SK-N-SH (cell line): ENCODE data around the gene DLG2. TPM values are rescaled to one million over a fixed set of nuclear protein-coding genes. Genes with fewer than 3 reads are reported as not detected.

Experiments used
- CTCF ChIA-PET: fragments of 300-600, 350-600 bp; formaldehyde crosslinking; extraction: SDS; loops from one replicate; lab custom pipeline; 2021; lab: Yijun Ruan, JAX
- POLR2A ChIA-PET: fragments of 350-600 bp; sonication (Branson Sonifier 250); formaldehyde crosslinking; extraction: SDS; loops from one replicate; lab custom pipeline; 2020; ENCODE audit warnings: antibody characterized with exemption, inconsistent platforms; lab: Yijun Ruan, JAX
- DNase-seq: peaks from one replicate; pipeline ENCODE4 v3.0.0; 2012
- H2AFZ ChIP-seq: fragments of 200-600 bp; sonication (generic); 2 replicates; pipeline ENCODE4 v1.8.1; 2016; ENCODE audit warnings: antibody characterized with exemption, mild to moderate bottlenecking, low read depth
- H3F3A ChIP-seq: fragments of 200-600 bp; sonication (generic); replicated peaks from 2 replicates; pipeline ENCODE3; 2016; ENCODE audit warnings: antibody characterized with exemption, mild to moderate bottlenecking; ENCODE audit not compliant: insufficient read depth
- H3K27ac ChIP-seq, 2 experiments: fragments of 200-500 bp in 1 of 2; fragments of 200-600 bp in 1 of 2; sonication (Bioruptor generic) in 1 of 2; sonication (generic), shearing (Covaris generic) in 1 of 2; 2 replicates each; pipeline versions ENCODE4 v1.5.1 to v1.6.1; 2014 to 2016; ENCODE audit warnings: low read depth in 2 of 2, inconsistent platforms in 1 of 2, low read length in 1 of 2, mild to moderate bottlenecking in 1 of 2, mixed read lengths in 1 of 2
- H3K27me3 ChIP-seq: fragments of 200-600 bp; sonication (generic), shearing (Covaris generic); 2 replicates; pipeline ENCODE4 v1.6.1; 2016; ENCODE audit warnings: mixed run types; ENCODE audit not compliant: insufficient read depth
- H3K36me3 ChIP-seq, 2 experiments: fragments of 200-500 bp in 1 of 2; fragments of 200-600 bp in 1 of 2; sonication (Bioruptor generic) in 1 of 2; sonication (generic) in 1 of 2; replicated peaks in 1 of 2; 2 replicates each; pipeline versions ENCODE3 to v1.5.1; 2014 to 2016; ENCODE audit warnings: low read length in 1 of 2, mild to moderate bottlenecking in 1 of 2; ENCODE audit not compliant: insufficient read depth in 2 of 2, control insufficient read depth in 1 of 2
- H3K4me1 ChIP-seq, 2 experiments: fragments of 200-500 bp in 1 of 2; fragments of 200-600 bp in 1 of 2; sonication (Bioruptor generic) in 1 of 2; sonication (generic), shearing (Covaris generic) in 1 of 2; 2 replicates each; pipeline versions ENCODE4 v1.5.1 to v1.6.1; 2014 to 2016; ENCODE audit warnings: low read depth in 1 of 2, low read length in 1 of 2, mixed run types in 1 of 2; ENCODE audit not compliant: insufficient read depth in 2 of 2, control insufficient read depth in 1 of 2
- H3K4me2 ChIP-seq: fragments of 200-600 bp; sonication (generic), shearing (Covaris generic); 2 replicates; pipeline ENCODE4 v1.6.1; 2017; ENCODE audit warnings: mixed run types
- H3K4me3 ChIP-seq, 2 experiments: fragments of 200-500 bp in 1 of 2; fragments of 200-600 bp in 1 of 2; sonication (Bioruptor generic) in 1 of 2; sonication (generic), shearing (Covaris generic) in 1 of 2; 2 replicates each; pipeline versions ENCODE4 v1.5.1 to v1.8.1; 2014 to 2016; ENCODE audit warnings: low read depth in 2 of 2, inconsistent platforms in 1 of 2, low read length in 1 of 2, mild to moderate bottlenecking in 1 of 2, mixed read lengths in 1 of 2, moderate library complexity in 1 of 2
- H3K79me2 ChIP-seq: fragments of 200-600 bp; sonication (generic); 2 replicates; pipeline ENCODE4 v1.8.1; 2017; ENCODE audit warnings: mild to moderate bottlenecking; ENCODE audit not compliant: insufficient read depth
- H3K9ac ChIP-seq: fragments of 200-600 bp; sonication (generic); 2 replicates; pipeline ENCODE4 v1.6.1; 2017; ENCODE audit warnings: mixed run types
- H3K9me2 ChIP-seq: fragments of 200-600 bp; sonication (generic); 2 replicates; pipeline ENCODE4 v1.6.1; 2017; ENCODE audit warnings: mixed run types
- H3K9me3 ChIP-seq: fragments of 200-600 bp; sonication (generic); 2 replicates; pipeline ENCODE4 v1.6.1; 2017; ENCODE audit warnings: mixed run types, mild to moderate bottlenecking, moderate library complexity
- H4K20me1 ChIP-seq: fragments of 200-600 bp; sonication (generic); 2 replicates; pipeline ENCODE4 v1.6.1; 2017; ENCODE audit warnings: mild to moderate bottlenecking, mixed run types; ENCODE audit not compliant: insufficient read depth
- EP300 ChIP-seq, 2 experiments: IDR thresholded peaks; 2 replicates each; pipeline versions ENCODE4 v1.4.0 to v1.6.1; 2012; ENCODE audit warnings: borderline replicate concordance in 1 of 2, low read depth in 1 of 2, low read length in 1 of 2
- EZH2phosphoT487 ChIP-seq: fragments of 200-600 bp; sonication (generic); IDR thresholded peaks from 2 replicates; pipeline ENCODE4 v1.6.1; 2017; ENCODE audit warnings: low read depth, mixed run types, mild to moderate bottlenecking, antibody characterized with exemption, moderate library complexity, borderline replicate concordance
- FOSL2 ChIP-seq: IDR thresholded peaks from 2 replicates; pipeline ENCODE4 v1.4.0; 2012; ENCODE audit warnings: low read depth, mild to moderate bottlenecking, moderate library complexity, borderline replicate concordance
- FOXJ3 ChIP-seq: sonication (generic); formaldehyde crosslinking; IDR thresholded peaks from 2 replicates; pipeline ENCODE4 v1.5.1; 2020; ENCODE audit warnings: mild to moderate bottlenecking, missing genetic modification reagents
- JUND ChIP-seq: IDR thresholded peaks from 2 replicates; pipeline ENCODE4 v1.4.0; 2012
- MEF2A ChIP-seq: IDR thresholded peaks from 2 replicates; pipeline ENCODE4 v1.4.0; 2012; ENCODE audit warnings: low read depth, borderline replicate concordance
- NFIC ChIP-seq: IDR thresholded peaks from 2 replicates; pipeline ENCODE4 v1.4.0; 2012; ENCODE audit warnings: borderline replicate concordance
- RAD21 ChIP-seq: IDR thresholded peaks from 2 replicates; pipeline ENCODE4 v1.6.1; 2012; ENCODE audit warnings: mild to moderate bottlenecking, low read length
- RFX5 ChIP-seq: IDR thresholded peaks from 2 replicates; pipeline ENCODE4 v1.6.1; 2012; ENCODE audit warnings: mild to moderate bottlenecking, improper control_type of control experiment, low read length
- RXRA ChIP-seq: IDR thresholded peaks from 2 replicates; pipeline ENCODE4 v1.4.0; 2012; ENCODE audit warnings: low read depth, mild to moderate bottlenecking, borderline replicate concordance
- SIN3A ChIP-seq: IDR thresholded peaks from 2 replicates; pipeline ENCODE4 v1.6.1; 2012; ENCODE audit warnings: low read depth, mild to moderate bottlenecking, low read length, moderate library complexity, borderline replicate concordance
- SMC3 ChIP-seq: IDR thresholded peaks from 2 replicates; pipeline ENCODE4 v1.6.1; 2012; ENCODE audit warnings: low read depth, low read length, improper control_type of control experiment
- TAF1 ChIP-seq: IDR thresholded peaks from 2 replicates; pipeline ENCODE4 v1.6.1; 2012; ENCODE audit warnings: low read depth, mild to moderate bottlenecking, low read length, moderate library complexity, borderline replicate concordance
- TEAD4 ChIP-seq: IDR thresholded peaks from 2 replicates; pipeline ENCODE4 v1.4.0; 2012; ENCODE audit warnings: mild to moderate bottlenecking, borderline replicate concordance; ENCODE audit not compliant: insufficient read depth
- WGBS: methylation state at CpG from one replicate; pipeline ENCODE4 v1.1.6; 2017; ENCODE audit warnings: low lambda C conversion rate; 5-methylcytosine and 5-hydroxymethylcytosine counted together
- polyA plus RNA-seq, 3 experiments: library from polyadenylated mRNA; depleted of rRNA; stranded (reverse); fragments of >200 nt; gene quantifications; 2 replicates each; pipeline ENCODE4 v1.2.3, GENCODE V29; 2012
- TF ChIP-seq, protein P1 (sequence below): IDR thresholded peaks from 2 replicates; pipeline ENCODE4; 2012
- TF ChIP-seq, protein P2 (sequence below): IDR thresholded peaks from 2 replicates; pipeline ENCODE4 v1.4.0; 2012; ENCODE audit warnings: low read depth
- TF ChIP-seq, protein P3 (sequence below): fragments of 150-350 bp; IDR thresholded peaks from 2 replicates; pipeline ENCODE4 v1.6.1; 2017; ENCODE audit warnings: antibody characterized with exemption, low read length, low read depth, borderline replicate concordance
- TF ChIP-seq, protein P4 (sequence below): IDR thresholded peaks from 2 replicates; pipeline ENCODE4 v1.4.0; 2012; ENCODE audit warnings: low read depth, borderline replicate concordance
- TF ChIP-seq, protein P5 (sequence below): fragments of 200-600 bp; sonication (generic); IDR thresholded peaks from 2 replicates; pipeline ENCODE4 v1.6.1; 2017; ENCODE audit warnings: antibody characterized with exemption, mild to moderate bottlenecking, moderate library complexity

The DLG2 gene
- polyA plus RNA-seq, 1 of the 3 experiments (the other 2 are of a cell fraction): 0.21 TPM

DNA sequence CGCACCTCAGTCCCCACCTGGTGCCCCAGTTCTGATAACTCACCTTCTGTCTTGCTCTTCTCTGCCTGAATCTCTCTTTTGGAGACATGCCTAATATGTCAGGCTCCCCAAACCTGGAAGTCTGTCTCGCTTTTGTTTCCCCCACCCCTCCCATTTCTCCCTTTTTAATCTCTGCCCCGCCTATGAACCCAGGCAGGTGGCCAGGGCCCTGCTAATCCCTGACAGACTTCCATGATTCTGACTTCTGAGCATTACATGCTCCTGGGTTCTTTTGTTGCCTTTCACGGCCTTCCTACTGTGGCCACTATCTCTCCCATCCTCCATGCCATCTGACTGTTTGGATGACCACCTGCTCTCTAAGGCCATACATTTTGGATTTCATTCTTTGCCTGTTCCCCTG lies 1220.1 kb downstream of the DLG2 start:
- WGBS: 61% methylated on average over 4 of the region's 4 CpGs
- H2AFZ ChIP-seq: no peak overlapping the region
- no peaks in the 10 kb centered on the region for H4K20me1 ChIP-seq
- no peaks in the 10 kb centered on the region for H3K9me3 ChIP-seq
- H3K27ac ChIP-seq: no peak overlapping the region
- no peaks in the 10 kb centered on the region for H3K36me3 ChIP-seq
- H3K9me2 ChIP-seq: no peaks in the 10 kb centered on the region
- POLR2A ChIA-PET: no interaction called here
- H3K9ac ChIP-seq: no peak overlapping the region
- H3K79me2 ChIP-seq: no peaks in the 10 kb centered on the region
- H3F3A ChIP-seq: no peaks in the 10 kb centered on the region
- no peaks in the 10 kb centered on the region for H3K27me3 ChIP-seq
- CTCF ChIA-PET: no interaction called here
- TF ChIP-seq EZH2phosphoT487 (no peak), SIN3A (no peak), RFX5 (no peak), FOSL2 (no peak), MEF2A (no peak), JUND (no peak), FOXJ3 (no peak), EP300 (IDR thresholded peaks at IDR 0.05; ENCODE audit: borderline replicate concordance in 1 of 2, low read depth in 1 of 2, low read length in 1 of 2) (no peak), NFIC (no peak), TEAD4 (no peak), TAF1 (no peak)
- TF ChIP-seq, protein P1, sequence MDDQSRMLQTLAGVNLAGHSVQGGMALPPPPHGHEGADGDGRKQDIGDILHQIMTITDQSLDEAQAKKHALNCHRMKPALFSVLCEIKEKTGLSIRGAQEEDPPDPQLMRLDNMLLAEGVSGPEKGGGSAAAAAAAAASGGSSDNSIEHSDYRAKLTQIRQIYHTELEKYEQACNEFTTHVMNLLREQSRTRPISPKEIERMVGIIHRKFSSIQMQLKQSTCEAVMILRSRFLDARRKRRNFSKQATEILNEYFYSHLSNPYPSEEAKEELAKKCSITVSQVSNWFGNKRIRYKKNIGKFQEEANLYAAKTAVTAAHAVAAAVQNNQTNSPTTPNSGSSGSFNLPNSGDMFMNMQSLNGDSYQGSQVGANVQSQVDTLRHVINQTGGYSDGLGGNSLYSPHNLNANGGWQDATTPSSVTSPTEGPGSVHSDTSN: no peak
- TF ChIP-seq, protein P2, sequence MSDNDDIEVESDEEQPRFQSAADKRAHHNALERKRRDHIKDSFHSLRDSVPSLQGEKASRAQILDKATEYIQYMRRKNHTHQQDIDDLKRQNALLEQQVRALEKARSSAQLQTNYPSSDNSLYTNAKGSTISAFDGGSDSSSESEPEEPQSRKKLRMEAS: no peak
- TF ChIP-seq, protein P3, sequence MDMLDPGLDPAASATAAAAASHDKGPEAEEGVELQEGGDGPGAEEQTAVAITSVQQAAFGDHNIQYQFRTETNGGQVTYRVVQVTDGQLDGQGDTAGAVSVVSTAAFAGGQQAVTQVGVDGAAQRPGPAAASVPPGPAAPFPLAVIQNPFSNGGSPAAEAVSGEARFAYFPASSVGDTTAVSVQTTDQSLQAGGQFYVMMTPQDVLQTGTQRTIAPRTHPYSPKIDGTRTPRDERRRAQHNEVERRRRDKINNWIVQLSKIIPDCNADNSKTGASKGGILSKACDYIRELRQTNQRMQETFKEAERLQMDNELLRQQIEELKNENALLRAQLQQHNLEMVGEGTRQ: no peak
- H3K4me2 ChIP-seq: no peak overlapping the region
- H3K4me3 ChIP-seq: no peak overlapping the region
- peaks cover 0 to 5% of the 10 kb centered on the region in 2 experiments; a peak in 1 of 4 replicates for H3K4me1 ChIP-seq
- DNase-seq: no peak

DNA sequence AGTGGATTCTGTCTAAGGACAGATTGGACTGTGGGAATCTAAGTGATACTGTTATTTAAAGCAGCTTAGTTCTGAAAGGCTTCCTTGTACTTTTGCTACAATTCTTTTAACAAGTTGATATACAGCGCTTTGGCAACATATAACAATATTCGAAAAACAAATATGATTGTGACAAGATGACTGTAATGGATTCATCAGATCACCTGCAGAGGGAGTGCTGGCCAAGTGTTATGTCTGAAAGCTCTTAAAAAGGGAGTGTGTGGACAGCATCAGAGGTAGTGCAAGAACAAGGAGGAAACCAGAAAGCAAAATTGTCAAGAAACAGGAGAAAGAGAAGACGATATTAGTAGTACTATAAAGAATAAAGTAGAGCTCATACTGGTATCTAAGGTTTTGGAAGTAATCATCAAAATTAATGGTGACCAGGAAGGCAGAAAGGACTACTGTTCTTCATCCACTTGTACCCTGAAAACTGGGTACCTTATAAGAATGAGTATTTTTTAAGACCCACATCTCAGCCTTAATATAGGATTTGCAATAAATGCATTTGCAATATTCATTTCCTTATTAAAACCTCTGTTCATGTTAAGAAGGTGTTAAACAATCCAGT lies 1229.0 kb downstream of the DLG2 start:
- Histone ChIP-seq H3K9me2 (no peaks in the 10 kb centered on the region), H3K27ac (no peak overlapping the region), H3F3A (no peaks in the 10 kb centered on the region)
- peak; percentile 28 for DNase-seq
- POLR2A ChIA-PET: interaction anchor here (0.6 kb wide), 1 partner anchor 1498 kb away, joined by 3 read pairs; no protein-coding TSS in a partner anchor
- TF ChIP-seq RXRA: no peak
- peak; percentile 80 for TF ChIP-seq RAD21
- TF ChIP-seq, protein P4, sequence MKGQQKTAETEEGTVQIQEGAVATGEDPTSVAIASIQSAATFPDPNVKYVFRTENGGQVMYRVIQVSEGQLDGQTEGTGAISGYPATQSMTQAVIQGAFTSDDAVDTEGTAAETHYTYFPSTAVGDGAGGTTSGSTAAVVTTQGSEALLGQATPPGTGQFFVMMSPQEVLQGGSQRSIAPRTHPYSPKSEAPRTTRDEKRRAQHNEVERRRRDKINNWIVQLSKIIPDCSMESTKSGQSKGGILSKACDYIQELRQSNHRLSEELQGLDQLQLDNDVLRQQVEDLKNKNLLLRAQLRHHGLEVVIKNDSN: no peak
- no peak for TF ChIP-seq FOSL2
- TF ChIP-seq EP300 (IDR thresholded peaks at IDR 0.05; ENCODE audit: borderline replicate concordance in 1 of 2, low read depth in 1 of 2, low read length in 1 of 2): no peak
- TF ChIP-seq, protein P5, sequence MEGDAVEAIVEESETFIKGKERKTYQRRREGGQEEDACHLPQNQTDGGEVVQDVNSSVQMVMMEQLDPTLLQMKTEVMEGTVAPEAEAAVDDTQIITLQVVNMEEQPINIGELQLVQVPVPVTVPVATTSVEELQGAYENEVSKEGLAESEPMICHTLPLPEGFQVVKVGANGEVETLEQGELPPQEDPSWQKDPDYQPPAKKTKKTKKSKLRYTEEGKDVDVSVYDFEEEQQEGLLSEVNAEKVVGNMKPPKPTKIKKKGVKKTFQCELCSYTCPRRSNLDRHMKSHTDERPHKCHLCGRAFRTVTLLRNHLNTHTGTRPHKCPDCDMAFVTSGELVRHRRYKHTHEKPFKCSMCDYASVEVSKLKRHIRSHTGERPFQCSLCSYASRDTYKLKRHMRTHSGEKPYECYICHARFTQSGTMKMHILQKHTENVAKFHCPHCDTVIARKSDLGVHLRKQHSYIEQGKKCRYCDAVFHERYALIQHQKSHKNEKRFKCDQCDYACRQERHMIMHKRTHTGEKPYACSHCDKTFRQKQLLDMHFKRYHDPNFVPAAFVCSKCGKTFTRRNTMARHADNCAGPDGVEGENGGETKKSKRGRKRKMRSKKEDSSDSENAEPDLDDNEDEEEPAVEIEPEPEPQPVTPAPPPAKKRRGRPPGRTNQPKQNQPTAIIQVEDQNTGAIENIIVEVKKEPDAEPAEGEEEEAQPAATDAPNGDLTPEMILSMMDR: peak; percentile 70
- peak; percentile 65 for TF ChIP-seq SMC3
- TF ChIP-seq, all 33 proteins: peak for 3
- H3K36me3 ChIP-seq: no peaks in the 10 kb centered on the region
- no peaks in the 10 kb centered on the region for H3K79me2 ChIP-seq
- no peak overlapping the region for H2AFZ ChIP-seq
- CTCF ChIA-PET: interaction anchor here (0.6 to 5.4 kb wide), 33 partner anchors 9 to 1547 kb away, joined by 3 to 78 read pairs (median 5); no protein-coding TSS in a partner anchor
- H3K4me3 ChIP-seq: no peak overlapping the region
- no peaks in the 10 kb centered on the region for H3K9me3 ChIP-seq
- WGBS: 52% methylated on average over 3 of the region's 3 CpGs
- no peaks in the 10 kb centered on the region for H3K4me1 ChIP-seq
- H3K27me3 ChIP-seq: no peaks in the 10 kb centered on the region
- no peak overlapping the region for H3K9ac ChIP-seq
- H4K20me1 ChIP-seq: no peaks in the 10 kb centered on the region
- no peak overlapping the region for H3K4me2 ChIP-seq
